Sciatic nerve (tissue), 2 donors: Measurements from ENCODE around the gene OLFML2B. TPM values are rescaled to one million over a fixed set of nuclear protein-coding genes. Genes with fewer than 3 reads are reported as not detected.
A peak's percentile ranks its signal among the peaks of the same experiment; 100 is the strongest.

Experiments
- ATAC-seq: fragments of 200-7000 bp; cut with Tn5 transposase; one replicate; pipeline ENCODE4 v1.9.1; 2020; ENCODE audit warnings: mild to moderate bottlenecking, moderate library complexity
- DNase-seq: peaks from one replicate; pipeline ENCODE4 v3.0.0-alpha.2; 2020; ENCODE audit warnings: low spot score
- intact Hi-C: fragments of 100-400 bp; cut with DNase I; formaldehyde crosslinking; loops from one replicate; pipeline ENCODE4 v1.14.2; 2022
- total RNA-seq: library from RNA; stranded (reverse); fragmentation: NEBNext Ultra II Directional; extraction: Animal tissue kit (Norgen Biotek cat#: 25700); gene quantifications from one replicate; pipeline ENCODE4 v1.2.1, GENCODE V29; 2021
- donor health status: DM: no; HTN: no; CAD: no.
- donor health status: DM: no; HTN: no; CAD: no.

The OLFML2B gene
- total RNA-seq, 1 donor from 2014 or later, result 50.3 TPM

GRCh38 chr1:161986328-161986727 is 37.3 kb downstream of the OLFML2B start:
- no peak for DNase-seq
- intact Hi-C loops, result no loop called here
- ATAC-seq, result peak; percentile 36

- no peak for DNase-seq
- intact Hi-C loops, result no loop called here
- no peak for ATAC-seq
Observed at GRCh38 chr1:161985301-161985822, 38.3 kb downstream of the OLFML2B start.

- no peak for DNase-seq
- intact Hi-C loops, result no loop called here
- no peak for ATAC-seq
Observed at GRCh38 chr1:161983725-161984124, 39.9 kb downstream of the OLFML2B start.

GRCh38 chr1:161982917-161983316 is 40.8 kb downstream of the OLFML2B start:
- no peak for ATAC-seq

GRCh38 chr1:161982507-161982895 is 41.2 kb downstream of the OLFML2B start:
- intact Hi-C loops, result no loop called here
- no peak for DNase-seq
- no peak for ATAC-seq

More at GRCh38 chr1:161982917-161983316, 40.8 kb downstream of the OLFML2B start:
- DNase-seq, result no peak
- intact Hi-C loops, result no loop called here

GRCh38 chr1:161981735-161982506 is 41.7 kb downstream of the OLFML2B start:
- DNase-seq, result no peak

GRCh38 chr1:161981126-161981525 is 42.5 kb downstream of the OLFML2B start:
- intact Hi-C loops, result no loop called here
- ATAC-seq (no peak), DNase-seq (no peak)

More at GRCh38 chr1:161981735-161982506, 41.7 kb downstream of the OLFML2B start:
- no peak for ATAC-seq
- intact Hi-C loops, result no loop called here

GRCh38 chr1:161978011-161978790 is 45.5 kb downstream of the OLFML2B start:
- DNase-seq, result no peak
- intact Hi-C loops, result no loop called here
- ATAC-seq, result no peak

- intact Hi-C loops, result no loop called here
- DNase-seq (no peak), ATAC-seq (peak; percentile 75)
Observed at GRCh38 chr1:161973924-161974845, 49.5 kb downstream of the OLFML2B start.

GRCh38 chr1:161972828-161973227 is 50.8 kb downstream of the OLFML2B start:
- intact Hi-C loops, result no loop called here
- ATAC-seq (no peak), DNase-seq (no peak)

- ATAC-seq, result no peak
- intact Hi-C loops, result no loop called here
- no peak for DNase-seq
Observed at GRCh38 chr1:161970633-161971032, 53.0 kb downstream of the OLFML2B start.

- intact Hi-C loops, result no loop called here
- DNase-seq (no peak), ATAC-seq (no peak)
Observed at GRCh38 chr1:161970036-161970435, 53.6 kb downstream of the OLFML2B start.

- intact Hi-C loops, result no loop called here
- no peak for ATAC-seq
- no peak for DNase-seq
Observed at GRCh38 chr1:161966067-161966466, 57.6 kb downstream of the OLFML2B start.

- peak; percentile 74 for ATAC-seq
- intact Hi-C loops, result no loop called here
- no peak for DNase-seq
Observed at GRCh38 chr1:161962091-161962887, 61.4 kb downstream of the OLFML2B start.

GRCh38 chr1:161958425-161958824 is 65.2 kb downstream of the OLFML2B start:
- ATAC-seq (no peak), DNase-seq (no peak)
- intact Hi-C loops, result no loop called here

GRCh38 chr1:161956930-161957329 is 66.7 kb downstream of the OLFML2B start:
- ATAC-seq (no peak), DNase-seq (no peak)
- intact Hi-C loops, result no loop called here

- DNase-seq, result no peak
Observed at GRCh38 chr1:161956097-161956496, 67.6 kb downstream of the OLFML2B start.

GRCh38 chr1:161955606-161956005 is 68.1 kb downstream of the OLFML2B start:
- intact Hi-C loops, result no loop called here
- ATAC-seq, result no peak
- no peak for DNase-seq

More at GRCh38 chr1:161956097-161956496, 67.6 kb downstream of the OLFML2B start:
- intact Hi-C loops, result no loop called here
- ATAC-seq, result peak; percentile 76
